Spleen (tissue), 7 donors: Measurements from ENCODE around the gene DDX39A.

Experiments
- CTCF ChIP-seq, 11 experiments: fragments of 200-600 bp in 7 of 11; fragments of 450-650 bp in 4 of 11; sonication (generic) in 4 of 11; IDR thresholded peaks in 8 of 11; conservative IDR thresholded peaks in 3 of 11; 1 replicate in 7 of 11; 2 replicates in 4 of 11; pipeline versions ENCODE4 v1.4.0 to v1.8.0; 2016 to 2021; ENCODE audit warnings: antibody characterized with exemption in 11 of 11, inconsistent platforms in 4 of 11, mild to moderate bottlenecking in 1 of 11
- POLR2A ChIP-seq, 3 donors: fragments of 450-650 bp; IDR thresholded peaks; one replicate each; pipeline ENCODE4 v1.5.1; 2017; ENCODE audit warnings: antibody characterized with exemption in 3 of 3, mild to moderate bottlenecking in 1 of 3
- POLR2AphosphoS5 ChIP-seq, 3 donors: sonication (generic); formaldehyde crosslinking; IDR thresholded peaks; one replicate each; pipeline ENCODE4 v1.5.1; 2017; ENCODE audit warnings: antibody characterized with exemption in 3 of 3
- donor health status: DM: no; HTN: no; CAD: no; lungs with moderate emphysema.
- donor health status: DM: no; HTN: no; CAD: no.
- donor health status: DM: no; HTN: no; CAD: no.

- TF ChIP-seq CTCF (IDR thresholded peaks at IDR 0.05 in 8 of 11, conservative IDR thresholded peaks at IDR 0.05 in 3 of 11), result no peak
- no peak for TF ChIP-seq POLR2AphosphoS5 (IDR thresholded peaks at IDR 0.05)
- no peak for TF ChIP-seq POLR2A (IDR thresholded peaks at IDR 0.05)
These were observed 5.4 kb downstream of the DDX39A start for GRCh38 chr19:14413693-14414181.
